ENCODE results near the gene FEM1A.
"Not testable (repeated sequence)": the region's sequence is repeated elsewhere in the genome, so short reads cannot be mapped to it uniquely, and the experiment has no call there.

Gene FEM1A

DNA sequence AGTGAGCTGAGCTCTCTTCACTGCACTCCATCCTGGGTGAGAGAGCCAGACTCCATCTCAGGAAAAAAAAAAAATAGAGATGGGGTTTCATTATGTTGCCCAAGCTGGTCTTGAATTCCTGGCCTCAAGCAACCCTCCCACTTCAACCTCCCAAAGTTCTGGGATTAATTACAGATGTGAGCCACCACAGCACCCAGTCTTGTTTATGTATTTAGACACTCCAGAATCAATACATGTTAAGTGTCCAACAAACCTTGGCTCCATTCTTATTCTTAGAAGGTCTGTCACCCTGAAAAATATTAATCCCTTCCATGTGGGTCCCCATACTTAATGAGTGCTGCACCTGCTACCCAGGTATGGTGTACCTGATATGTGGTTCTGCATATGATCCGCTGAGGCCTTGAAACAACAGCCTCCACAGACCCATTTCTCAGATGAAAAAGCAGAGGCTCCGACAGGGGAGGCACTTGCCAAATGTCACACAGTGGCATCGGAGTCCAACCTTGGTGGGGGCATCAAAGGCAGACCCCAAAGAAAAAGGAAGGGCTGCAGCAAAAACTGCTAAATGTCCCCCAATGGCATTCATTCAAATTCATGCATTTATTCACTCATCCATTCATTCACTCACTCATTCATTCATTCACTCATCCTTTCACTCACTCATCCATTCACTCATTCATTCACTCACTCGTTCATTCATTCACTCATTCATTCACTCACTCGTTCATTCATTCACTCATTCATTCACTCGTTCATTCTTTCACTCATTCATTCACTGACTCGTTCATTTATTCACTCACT lies 23.3 kb downstream of the FEM1A start:
- no peak for DNase-seq (ENCODE audit: low read depth)

- peak; percentile 38 for DNase-seq (ENCODE audit: low read depth)
Measured at GRCh38 chr19:4815426-4816201, 24.1 kb downstream of the FEM1A start.

DNA sequence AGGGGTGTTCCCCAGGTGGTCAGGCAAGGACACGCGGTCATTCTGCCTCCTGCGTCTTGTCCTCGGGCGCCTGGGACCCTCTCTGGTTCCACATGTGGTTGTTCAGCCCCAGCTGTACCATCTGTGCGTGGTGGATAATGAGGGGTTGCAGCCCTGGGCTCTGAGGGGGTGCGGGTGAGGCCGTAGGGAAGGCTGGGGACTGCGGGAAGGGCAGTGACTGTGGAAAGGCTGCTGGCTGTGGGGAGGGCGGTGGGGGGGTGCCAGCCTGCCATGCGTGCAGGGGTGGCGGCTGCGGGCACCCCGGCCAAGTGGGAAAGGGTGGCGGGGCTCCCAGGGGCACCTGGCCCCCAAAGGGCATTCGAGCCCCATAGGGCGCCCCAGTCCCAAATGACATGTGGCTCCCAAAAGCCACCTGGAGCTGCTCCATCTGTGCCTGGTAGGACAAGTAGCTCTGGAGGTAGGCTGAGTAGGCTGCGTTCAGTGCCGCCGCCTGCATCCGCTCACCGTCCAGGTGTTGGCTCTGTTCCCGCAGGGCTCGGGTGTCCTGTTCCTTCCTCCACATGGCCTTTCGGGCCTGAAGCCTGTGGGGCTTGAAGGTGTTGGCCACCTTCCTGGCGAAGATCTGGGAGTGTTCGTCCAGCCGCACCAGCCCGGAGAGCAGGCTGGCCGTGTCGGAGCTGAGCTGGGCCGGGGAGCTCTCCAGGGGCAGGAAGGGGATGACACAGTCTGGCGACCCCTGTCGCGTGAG lies 24.8 kb downstream of the FEM1A start:
- DNase-seq (ENCODE audit: low read depth): no peak

GRCh38 chr19:4816950-4817278 lies 25.4 kb downstream of the FEM1A start:
- DNase-seq (ENCODE audit: low read depth): no peak

GRCh38 chr19:4817467-4818277 lies 26.1 kb downstream of the FEM1A start:
- DNase-seq (ENCODE audit: low read depth): no peak

GRCh38 chr19:4821265-4821664 lies 29.7 kb downstream of the FEM1A start:
- DNase-seq (ENCODE audit: low read depth): no peak

DNA sequence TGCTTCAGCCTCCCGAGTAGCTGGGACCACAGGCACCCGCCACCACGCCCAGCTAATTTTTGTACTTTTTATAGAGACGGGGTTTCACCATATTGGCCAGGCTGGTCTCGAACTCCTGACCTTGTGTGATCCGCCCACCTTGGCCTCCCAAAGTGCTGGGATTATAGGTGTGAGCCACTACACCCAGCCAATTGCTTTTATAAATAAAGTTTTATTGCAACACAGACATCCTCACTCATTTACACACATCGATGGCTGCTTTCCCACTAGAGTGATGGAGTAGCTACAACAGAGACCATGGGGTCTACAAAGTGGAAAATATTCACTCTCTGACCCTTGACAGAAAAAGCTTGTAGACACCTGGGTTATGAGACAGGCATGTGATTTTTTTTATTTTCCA lies 30.8 kb downstream of the FEM1A start:
- DNase-seq (ENCODE audit: low read depth): not testable (repeated sequence)

GRCh38 chr19:4823577-4823976 lies 32.0 kb downstream of the FEM1A start:
- DNase-seq (ENCODE audit: low read depth): no peak

DNA sequence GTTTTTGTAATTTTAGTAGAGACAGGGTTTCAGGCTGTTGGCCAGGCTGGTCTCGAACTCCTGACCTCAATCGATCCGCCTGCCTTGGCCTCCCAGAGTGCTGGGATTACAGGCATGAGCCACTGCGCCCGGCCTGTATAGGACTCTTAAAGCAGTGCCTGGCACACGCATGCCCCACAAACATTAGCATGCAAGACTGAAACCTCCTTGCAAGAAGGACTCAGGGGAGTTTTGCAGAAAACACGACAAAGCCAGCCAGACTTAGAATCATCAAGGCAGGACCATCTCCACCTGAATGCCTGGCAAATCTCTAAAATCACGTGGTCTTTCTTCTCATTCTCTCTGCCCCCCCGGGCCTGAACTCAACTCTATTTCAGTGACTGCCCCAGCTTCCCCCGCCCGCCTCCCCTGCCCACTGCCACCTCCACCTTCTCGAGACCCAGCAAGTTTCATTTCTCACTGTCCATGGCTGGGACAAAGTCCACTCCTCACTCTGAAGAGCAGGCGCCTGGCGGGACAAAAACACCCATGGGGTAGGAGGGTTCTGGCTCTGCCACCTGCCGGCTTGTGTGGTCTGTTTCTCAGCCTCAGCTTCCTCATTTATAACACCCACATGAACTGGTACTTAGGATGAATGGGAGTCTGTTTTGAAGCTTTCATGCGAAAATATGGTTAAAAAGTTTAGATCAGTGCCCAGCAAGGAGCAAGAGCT lies 37.6 kb downstream of the FEM1A start:
- no peak for DNase-seq (ENCODE audit: low read depth)

GRCh38 chr19:4830332-4830731 lies 38.8 kb downstream of the FEM1A start:
- DNase-seq (ENCODE audit: low read depth): no peak

DNA sequence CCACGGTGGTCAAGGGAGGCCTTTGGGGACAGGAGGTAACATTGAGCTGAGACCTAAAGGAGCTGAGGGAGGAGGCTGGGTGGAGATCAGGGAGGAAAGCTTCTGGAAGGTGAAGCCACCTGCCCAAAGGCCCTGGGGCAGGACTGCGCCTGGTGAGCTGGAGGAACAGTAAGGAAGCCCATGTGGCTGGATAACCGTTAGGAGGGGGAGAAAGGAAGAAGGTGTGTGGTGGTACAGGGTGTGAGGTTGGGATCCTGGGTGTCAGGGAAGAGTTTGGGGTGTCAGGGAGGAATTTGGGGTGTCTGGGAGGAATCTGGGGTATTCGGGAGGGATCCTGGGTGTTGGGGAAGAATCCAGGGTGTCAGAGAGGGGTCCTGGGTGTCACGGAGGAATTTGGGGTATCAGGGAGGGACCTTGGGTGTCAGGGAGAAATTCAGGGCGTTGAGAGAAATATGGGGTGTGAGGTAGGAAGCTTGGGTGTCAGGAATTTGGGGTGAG lies 39.3 kb downstream of the FEM1A start:
- DNase-seq (ENCODE audit: low read depth): no peak

GRCh38 chr19:4831304-4831978 lies 39.9 kb downstream of the FEM1A start, which contains the start of gene TICAM1:
TSS of gene TICAM1 (minus strand) at chr19:4831712. CDS start at chr19:4818377, 13,335 bp downstream.
- peak; percentile 59 for DNase-seq (ENCODE audit: low read depth)

DNA sequence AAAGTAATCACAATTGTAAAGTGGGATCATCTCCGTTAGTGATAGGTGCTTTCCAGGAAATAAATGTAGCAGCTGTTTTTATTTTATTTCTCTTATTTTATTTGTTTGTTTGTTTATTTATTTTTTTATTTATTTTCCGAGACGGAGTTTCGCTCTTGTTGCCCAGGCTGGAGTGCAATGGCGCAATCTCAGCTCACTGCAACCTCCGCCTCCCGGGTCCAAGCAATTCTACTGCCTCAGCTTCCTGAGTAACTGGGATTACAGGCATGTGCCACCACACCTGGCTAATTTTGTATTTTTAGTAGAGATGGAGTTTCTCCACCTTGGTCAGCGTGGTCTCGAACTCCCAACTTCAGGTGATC lies 40.4 kb downstream of the FEM1A start:
- DNase-seq (ENCODE audit: low read depth): not testable (repeated sequence)

- DNase-seq (ENCODE audit: low read depth): no peak
Measured at GRCh38 chr19:4832776-4833175, 41.2 kb downstream of the FEM1A start.

DNA sequence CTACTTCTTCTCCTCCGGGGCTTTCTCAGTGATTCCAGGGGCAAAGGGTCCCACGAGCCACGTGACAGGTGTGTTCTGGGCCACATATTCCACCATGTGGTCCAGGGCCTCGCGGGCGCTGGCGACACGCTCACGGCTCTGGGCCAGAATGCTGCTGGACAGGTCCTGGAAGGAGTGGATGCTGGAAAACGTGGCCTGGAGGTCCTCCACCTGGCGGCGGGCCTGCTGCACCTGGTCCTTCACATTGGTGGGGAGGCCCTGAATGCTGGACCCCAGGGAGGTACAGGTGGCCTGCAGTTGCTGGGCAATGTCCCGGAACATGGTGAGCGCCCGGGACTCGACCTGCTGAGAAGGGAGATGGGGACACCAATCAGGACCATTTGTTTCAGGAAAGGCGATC lies 47.7 kb downstream of the FEM1A start:
- no peak for DNase-seq (ENCODE audit: low read depth)

- DNase-seq (ENCODE audit: low read depth): no peak
Measured at GRCh38 chr19:4843647-4843965, 52.1 kb downstream of the FEM1A start.

DNA sequence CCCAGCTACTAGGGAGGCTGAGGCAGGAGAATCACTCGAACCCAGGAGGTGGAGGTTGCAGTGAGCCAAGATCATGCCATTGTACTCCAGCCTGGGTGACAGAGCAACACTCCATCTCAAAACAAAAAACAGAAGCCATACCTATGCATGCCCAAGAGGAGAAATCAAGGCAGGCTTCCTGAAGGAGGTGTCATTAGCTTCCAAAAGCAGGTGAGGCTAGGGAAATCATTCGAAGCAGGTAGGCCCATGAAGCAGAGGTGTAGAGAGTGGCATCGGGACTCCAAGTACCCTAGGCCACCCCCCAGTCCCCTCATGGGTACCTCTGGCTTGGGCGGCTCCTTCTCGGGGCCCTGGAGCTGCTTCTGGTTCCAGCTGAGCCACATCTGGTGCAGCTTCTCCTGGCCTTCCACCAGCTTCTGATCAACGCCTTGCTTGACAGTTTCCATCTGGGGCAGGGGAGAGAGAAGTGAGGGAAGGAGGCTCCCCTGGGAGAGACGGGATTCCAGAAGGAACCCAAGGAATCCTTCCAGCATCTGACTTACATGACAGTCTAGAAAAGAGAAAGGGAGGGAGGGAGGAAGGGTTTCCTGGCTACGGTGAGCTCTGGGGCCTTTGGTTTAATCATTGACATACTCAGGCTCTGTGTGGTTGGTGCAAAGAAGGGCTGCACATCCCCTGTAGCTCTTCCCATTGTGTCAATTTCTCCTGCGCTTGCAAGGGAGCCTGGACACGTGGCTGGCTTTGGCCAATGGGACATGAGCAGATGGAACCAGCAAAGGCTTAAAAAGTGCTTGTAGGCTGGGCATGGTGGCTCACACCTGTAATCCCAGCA lies 53.0 kb downstream of the FEM1A start:
- DNase-seq (ENCODE audit: low read depth): no peak

DNA sequence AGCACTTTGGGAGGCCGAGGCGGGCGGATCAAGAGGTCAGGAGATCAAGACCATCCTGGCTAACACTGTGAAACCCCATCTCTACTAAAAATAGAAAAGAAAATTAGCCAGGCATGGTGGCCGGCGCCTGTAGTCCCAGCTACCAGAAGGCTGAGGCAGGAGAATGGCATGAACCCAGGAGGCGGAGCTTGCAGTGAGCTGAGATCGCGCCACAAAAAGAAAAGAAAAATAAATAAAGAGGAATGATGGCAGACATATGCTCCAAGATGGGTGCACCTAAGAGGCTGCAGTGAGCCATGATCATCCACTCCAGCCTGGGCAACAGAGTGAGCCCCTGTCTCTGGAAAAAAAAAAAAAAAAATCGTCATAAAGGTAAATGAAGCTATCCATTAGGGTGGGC lies 54.4 kb downstream of the FEM1A start:
- not testable (repeated sequence) for DNase-seq (ENCODE audit: low read depth)

DNA sequence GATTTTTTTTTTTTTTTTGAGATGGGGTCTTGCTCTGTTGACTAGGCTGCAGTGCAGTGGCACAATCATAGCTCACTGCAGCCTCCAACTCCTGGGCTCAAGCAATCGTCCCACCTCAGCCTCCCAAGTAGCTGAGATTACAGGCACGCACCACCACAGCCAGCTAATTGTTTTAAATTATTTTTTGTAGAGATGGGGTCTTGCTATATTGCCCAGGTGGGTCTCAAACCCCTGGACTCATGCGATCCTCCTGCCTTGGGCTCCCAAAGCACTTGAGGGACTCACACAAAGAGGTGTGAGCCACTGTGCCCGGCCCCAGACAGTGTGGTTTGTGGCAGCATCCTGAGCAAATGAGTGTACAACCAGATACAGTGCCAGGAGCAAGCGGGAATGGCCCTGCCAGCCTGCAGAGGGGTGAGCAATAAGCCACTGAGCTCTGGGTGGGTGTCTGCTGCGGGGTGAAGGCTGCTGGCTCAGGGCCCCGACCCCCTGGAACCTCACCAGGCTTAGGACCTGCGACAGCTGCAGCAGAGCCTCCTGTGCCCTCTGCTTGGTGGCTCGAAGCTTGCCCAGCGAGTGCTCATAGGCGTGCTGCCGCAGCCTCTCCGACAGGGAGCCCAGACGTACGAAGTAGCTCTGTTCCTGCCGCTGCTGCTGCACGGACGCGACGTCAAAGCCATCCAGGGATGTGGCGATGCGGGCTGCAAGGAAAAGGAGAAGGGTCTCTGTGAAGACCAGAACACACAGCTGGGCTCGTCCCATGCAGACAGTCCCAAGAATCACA lies 55.8 kb downstream of the FEM1A start:
- DNase-seq (ENCODE audit: low read depth): no peak

All from stimulated activated CD8-positive, alpha-beta memory T cell treated with anti-CD3 and anti-CD28 coated beads, Interleukin-15, amount 100 ng/mL, for 1 hour (primary cell).